Epithelial cell of esophagus (primary cell): ENCODE data around the gene GSG1L.
"Not testable (repeated sequence)": the region's sequence is repeated elsewhere in the genome, so short reads cannot be mapped to it uniquely, and the experiment has no call there.

ENCODE experiments used
- DNase-seq: peaks from one replicate; pipeline ENCODE4 v3.0.0; 2010; ENCODE audit warnings: low read depth
- H3K4me3 ChIP-seq: 2 replicates; pipeline ENCODE4 v1.5.1; 2011; ENCODE audit warnings: mild to moderate bottlenecking, low read length, control low read depth
- CTCF ChIP-seq: IDR thresholded peaks from 2 replicates; pipeline ENCODE4 v1.5.1; 2011; ENCODE audit warnings: low read depth, mild to moderate bottlenecking, low read length, control low read depth, inconsistent platforms; ENCODE audit not compliant: insufficient read depth; ENCODE audit errors: missing control alignments

The GSG1L gene

GRCh38 chr16:27950206-27950887 is 113.2 kb downstream of the GSG1L start:
- no peak overlapping the region for H3K4me3 ChIP-seq
- no peak for DNase-seq
- no peak for TF ChIP-seq CTCF

DNA sequence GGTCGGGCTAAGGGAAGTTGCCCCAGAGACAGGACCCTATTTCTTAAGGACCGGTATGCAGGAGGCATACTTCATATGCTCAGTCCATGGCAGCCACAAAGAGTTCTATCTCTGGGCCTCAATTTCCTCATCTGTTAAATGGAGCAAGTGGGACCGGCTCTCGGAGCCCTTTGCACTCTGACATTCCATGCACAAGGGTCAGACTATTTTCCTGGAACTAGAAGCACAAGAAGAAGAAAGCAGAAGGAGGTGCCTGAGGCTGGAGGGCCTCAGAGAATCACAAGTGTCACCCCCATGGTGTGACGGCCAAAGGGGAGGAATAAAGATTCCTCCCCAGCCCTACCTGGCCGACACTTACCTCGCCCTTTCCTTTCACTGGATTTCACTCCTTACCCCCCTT is 115.8 kb downstream of the GSG1L start:
- no peak for DNase-seq
- no peak for TF ChIP-seq CTCF

GRCh38 chr16:27945233-27945973 is 118.1 kb downstream of the GSG1L start:
- H3K4me3 ChIP-seq, result no peak overlapping the region
- DNase-seq, result no peak
- TF ChIP-seq CTCF, result no peak

More for the DNA sequence above, 115.8 kb downstream of the GSG1L start:
- no peak overlapping the region for H3K4me3 ChIP-seq

DNA sequence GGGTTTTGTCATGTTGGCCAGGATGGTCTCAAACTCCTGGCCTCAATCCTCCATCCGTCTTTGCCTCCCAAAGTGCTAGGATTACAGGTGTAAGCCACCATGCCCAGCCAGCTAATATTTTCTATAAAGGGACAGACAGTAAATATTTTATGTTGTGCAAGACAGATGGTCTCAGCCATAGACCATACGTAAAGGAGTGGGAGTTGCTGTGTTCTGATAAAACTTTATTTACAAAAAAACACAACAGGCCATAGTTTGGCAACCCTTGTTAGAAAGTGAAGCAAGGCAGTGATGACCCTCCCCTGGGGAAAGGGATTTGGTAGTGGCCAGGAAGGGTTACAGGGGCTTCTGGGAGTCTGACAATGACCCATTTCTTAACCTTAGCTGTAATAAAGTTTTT is 119.7 kb downstream of the GSG1L start:
- DNase-seq, result no peak
- TF ChIP-seq CTCF, result no peak
- H3K4me3 ChIP-seq, result no peak overlapping the region

DNA sequence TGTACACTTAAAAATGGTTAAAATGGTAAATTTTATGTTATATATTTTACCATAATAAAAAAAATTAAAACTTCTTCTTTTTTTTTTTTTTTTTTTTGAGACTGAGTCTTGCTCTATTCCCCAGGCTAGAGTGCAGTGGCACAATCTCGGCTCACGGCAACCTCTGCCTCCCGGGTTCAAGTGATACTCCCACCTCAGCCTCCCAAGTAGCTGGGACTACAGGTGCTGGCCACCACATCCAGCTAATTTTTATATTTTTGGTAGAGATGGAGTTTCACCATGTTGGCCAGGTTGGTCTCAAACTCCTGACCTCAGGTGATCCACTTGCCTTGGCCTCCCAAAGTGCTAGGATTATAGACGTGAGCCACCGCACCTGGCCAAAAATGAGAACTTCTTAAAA is 121.4 kb downstream of the GSG1L start:
- not testable (repeated sequence) for H3K4me3 ChIP-seq, DNase-seq

DNA sequence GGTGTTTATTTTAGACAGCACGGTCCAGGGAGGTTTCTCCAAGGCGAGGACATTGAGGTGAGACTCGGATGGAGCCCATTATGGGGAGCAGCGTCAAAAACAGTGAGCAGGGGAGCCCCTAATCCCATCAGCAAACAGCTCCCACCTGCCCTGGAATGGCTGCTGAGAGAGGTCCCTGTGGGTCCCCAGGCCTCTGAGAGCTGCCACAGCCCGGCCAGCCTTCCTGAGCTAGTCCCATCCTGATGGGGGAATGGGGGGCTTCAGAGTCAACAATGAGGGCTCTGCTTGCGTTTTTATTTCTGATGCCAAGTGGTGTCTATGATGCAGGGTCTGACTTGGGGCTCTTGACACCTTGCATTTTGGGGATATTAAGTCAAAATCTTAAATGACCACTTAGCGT is 128.4 kb downstream of the GSG1L start:
- no peak overlapping the region for H3K4me3 ChIP-seq
- no peak for TF ChIP-seq CTCF
- DNase-seq, result no peak

DNA sequence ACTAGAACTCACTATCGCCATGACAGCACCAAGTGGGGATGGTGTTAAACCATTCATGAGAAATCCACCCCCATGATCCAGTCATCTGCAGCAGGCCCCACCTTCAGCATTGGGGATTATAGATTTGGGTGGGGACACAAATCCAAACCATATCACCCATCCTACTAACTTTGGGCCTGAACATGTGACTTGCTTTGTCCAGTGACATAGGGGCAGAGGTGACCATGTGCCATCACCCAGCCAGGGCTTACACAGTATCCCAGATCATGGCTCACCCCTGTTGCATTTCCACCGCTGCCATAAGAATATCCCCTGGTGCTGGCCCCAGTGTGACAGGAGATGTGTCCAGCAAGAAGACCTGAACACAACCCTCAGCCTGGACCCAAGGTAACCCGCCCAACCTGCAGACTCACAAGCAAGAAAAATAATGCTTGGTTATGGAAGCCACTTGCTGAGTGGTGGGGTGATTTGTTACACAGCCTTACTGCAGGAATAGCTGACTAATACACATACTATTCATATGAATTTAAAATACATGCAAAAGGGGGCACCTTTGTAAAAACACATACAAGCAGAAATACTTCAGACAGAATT is 130.9 kb downstream of the GSG1L start:
- no peak for DNase-seq
- no peak overlapping the region for H3K4me3 ChIP-seq
- no peak for TF ChIP-seq CTCF
